Sigmoid colon (tissue), 4 donors: ENCODE results near the gene OCEL1.

ENCODE experiments used
- EP300 ChIP-seq, 4 donors: sonication (generic); formaldehyde crosslinking; IDR thresholded peaks; one replicate each; pipeline ENCODE4 v1.6.1; 2017; ENCODE audit warnings: antibody characterized with exemption in 4 of 4
- TF ChIP-seq, protein P1 (sequence below), 4 experiments: fragments of 450-650 bp in 3 of 4; fragments of 200-600 bp in 1 of 4; IDR thresholded peaks; one replicate each; pipeline ENCODE4 v1.5.1; 2016 to 2019; ENCODE audit warnings: antibody characterized with exemption in 4 of 4, mild to moderate bottlenecking in 3 of 4, moderate library complexity in 2 of 4

- TF ChIP-seq, protein P1, sequence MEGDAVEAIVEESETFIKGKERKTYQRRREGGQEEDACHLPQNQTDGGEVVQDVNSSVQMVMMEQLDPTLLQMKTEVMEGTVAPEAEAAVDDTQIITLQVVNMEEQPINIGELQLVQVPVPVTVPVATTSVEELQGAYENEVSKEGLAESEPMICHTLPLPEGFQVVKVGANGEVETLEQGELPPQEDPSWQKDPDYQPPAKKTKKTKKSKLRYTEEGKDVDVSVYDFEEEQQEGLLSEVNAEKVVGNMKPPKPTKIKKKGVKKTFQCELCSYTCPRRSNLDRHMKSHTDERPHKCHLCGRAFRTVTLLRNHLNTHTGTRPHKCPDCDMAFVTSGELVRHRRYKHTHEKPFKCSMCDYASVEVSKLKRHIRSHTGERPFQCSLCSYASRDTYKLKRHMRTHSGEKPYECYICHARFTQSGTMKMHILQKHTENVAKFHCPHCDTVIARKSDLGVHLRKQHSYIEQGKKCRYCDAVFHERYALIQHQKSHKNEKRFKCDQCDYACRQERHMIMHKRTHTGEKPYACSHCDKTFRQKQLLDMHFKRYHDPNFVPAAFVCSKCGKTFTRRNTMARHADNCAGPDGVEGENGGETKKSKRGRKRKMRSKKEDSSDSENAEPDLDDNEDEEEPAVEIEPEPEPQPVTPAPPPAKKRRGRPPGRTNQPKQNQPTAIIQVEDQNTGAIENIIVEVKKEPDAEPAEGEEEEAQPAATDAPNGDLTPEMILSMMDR (IDR thresholded peaks at IDR 0.05): no peak
- TF ChIP-seq EP300 (IDR thresholded peaks at IDR 0.05): no peak
Observed at GRCh38 chr19:17266026-17266425, 40.0 kb downstream of the OCEL1 start.
